Neural progenitor cell (in vitro differentiated cells): Measurements from ENCODE around the gene SERPINA10. TPM values are rescaled to one million over a fixed set of nuclear protein-coding genes. Genes with fewer than 3 reads are reported as not detected.

ENCODE experiments used
- DNase-seq: peaks from one replicate; pipeline ENCODE4 v3.0.0-alpha.2; 2016; ENCODE audit warnings: low spot score
- H2AFZ ChIP-seq: fragments of 200-600 bp; sonication (generic); replicated peaks from 2 replicates; pipeline ENCODE4 v1.6.1; 2016; ENCODE audit warnings: antibody characterized with exemption
- H3F3A ChIP-seq: fragments of 200-600 bp; sonication (generic); 2 replicates; pipeline ENCODE4 v1.6.1; 2016; ENCODE audit warnings: antibody characterized with exemption, low read depth
- H3K27ac ChIP-seq: fragments of 200-600 bp; sonication (generic); 2 replicates; pipeline ENCODE4 v1.5.1; 2016; ENCODE audit warnings: mild to moderate bottlenecking
- H3K27me3 ChIP-seq: fragments of 200-600 bp; sonication (generic); 2 replicates; pipeline ENCODE4 v1.6.1; 2016; ENCODE audit warnings: mild to moderate bottlenecking, moderate library complexity
- H3K36me3 ChIP-seq: fragments of 200-600 bp; sonication (generic); 2 replicates; pipeline ENCODE4 v1.5.1; 2016
- H3K4me1 ChIP-seq: fragments of 200-600 bp; sonication (generic); 2 replicates; pipeline ENCODE4 v1.6.1; 2016; ENCODE audit warnings: mixed run types
- H3K4me2 ChIP-seq: fragments of 200-600 bp; sonication (generic); 2 replicates; pipeline ENCODE4 v1.6.1; 2016
- H3K4me3 ChIP-seq: fragments of 200-600 bp; sonication (generic); 2 replicates; pipeline ENCODE4 v1.5.1; 2016
- H3K79me2 ChIP-seq: fragments of 200-600 bp; sonication (generic); 2 replicates; pipeline ENCODE4 v1.6.1; 2016; ENCODE audit warnings: low read depth
- H3K9ac ChIP-seq: fragments of 200-600 bp; sonication (generic); 2 replicates; pipeline ENCODE4 v1.6.1; 2016
- H3K9me3 ChIP-seq: fragments of 200-600 bp; sonication (generic); 2 replicates; pipeline ENCODE4 v1.5.1; 2016; ENCODE audit warnings: low read depth
- H4K20me1 ChIP-seq: fragments of 200-600 bp; sonication (generic); 2 replicates; pipeline ENCODE4 v1.6.1; 2016; ENCODE audit warnings: low read depth
- H3K27ac Mint-ChIP-seq: 3 replicates; pipeline ENCODE4 v1.8.0; 2021; ENCODE audit warnings: mixed read lengths
- H3K27me3 Mint-ChIP-seq: 2 replicates; pipeline ENCODE4 v1.8.0; 2022; ENCODE audit warnings: low read depth, mild to moderate bottlenecking, inconsistent platforms, moderate library complexity, mixed read lengths; ENCODE audit not compliant: insufficient read depth
- H3K36me3 Mint-ChIP-seq: 3 replicates; pipeline ENCODE4 v1.8.0; 2021; ENCODE audit warnings: mixed read lengths
- H3K4me1 Mint-ChIP-seq: 3 replicates; pipeline ENCODE4 v1.8.0; 2021; ENCODE audit warnings: mixed read lengths
- H3K4me3 Mint-ChIP-seq: 3 replicates; pipeline ENCODE4 v1.8.0; 2021; ENCODE audit warnings: mild to moderate bottlenecking, moderate library complexity, mixed read lengths
- H3K9me3 Mint-ChIP-seq: 3 replicates; pipeline ENCODE4 v1.8.0; 2020; ENCODE audit warnings: mixed read lengths
- CTCF ChIP-seq: fragments of 200-600 bp; sonication (generic); IDR thresholded peaks from 2 replicates; pipeline ENCODE4 v1.5.1; 2017; ENCODE audit warnings: antibody characterized with exemption, mild to moderate bottlenecking
- EZH2 ChIP-seq: fragments of 200-600 bp; sonication (generic); IDR thresholded peaks from 2 replicates; pipeline ENCODE4 v1.6.1; 2017; ENCODE audit warnings: antibody characterized with exemption, mild to moderate bottlenecking, moderate library complexity
- EZH2phosphoT487 ChIP-seq: fragments of 200-600 bp; sonication (generic); IDR thresholded peaks from 2 replicates; pipeline ENCODE4 v1.6.1; 2017; ENCODE audit warnings: antibody characterized with exemption
- total RNA-seq: library from RNA; depleted of rRNA; stranded (reverse); fragments of >200 nt; gene quantifications from 2 replicates; pipeline ENCODE4 v1.2.3, GENCODE V29; 2015; ENCODE audit warnings: low replicate concordance

Gene SERPINA10
- total RNA-seq, 1 donor from 2014 or later, result not detected

- H3K4me3 Mint-ChIP-seq, result no peak overlapping the region
- TF ChIP-seq CTCF (no peak), EZH2 (no peak), EZH2phosphoT487 (no peak)
- Histone ChIP-seq H3K36me3 (peaks cover 3% of the 10 kb centered on the region), H2AFZ (no peak overlapping the region), H3K27me3 (no peaks in the 10 kb centered on the region), H4K20me1 (no peaks in the 10 kb centered on the region), H3K27ac (no peak overlapping the region), H3K9me3 (no peaks in the 10 kb centered on the region), H3K4me1 (peaks cover 4% of the 10 kb centered on the region), H3K4me3 (no peak overlapping the region), H3K4me2 (no peak overlapping the region), H3K79me2 (no peaks in the 10 kb centered on the region), H3F3A (no peaks in the 10 kb centered on the region), H3K9ac (no peak overlapping the region)
- H3K27ac Mint-ChIP-seq, result no peak overlapping the region
- DNase-seq, result no peak
- H3K4me1 Mint-ChIP-seq, result peaks cover 3% of the 10 kb centered on the region
- no peaks in the 10 kb centered on the region for H3K27me3 Mint-ChIP-seq
- peaks cover 4% of the 10 kb centered on the region for H3K36me3 Mint-ChIP-seq
- H3K9me3 Mint-ChIP-seq, result no peaks in the 10 kb centered on the region
Observed at GRCh38 chr14:94244182-94244581, 48.9 kb downstream of the SERPINA10 start.

- Mint-ChIP-seq H3K9me3 (no peaks in the 10 kb centered on the region), H3K4me1 (peaks cover 3% of the 10 kb centered on the region), H3K27ac (no peak overlapping the region), H3K27me3 (no peaks in the 10 kb centered on the region), H3K36me3 (peaks cover 4% of the 10 kb centered on the region), H3K4me3 (no peak overlapping the region)
- no peaks in the 10 kb centered on the region for H4K20me1 ChIP-seq
- TF ChIP-seq EZH2 (no peak), CTCF (no peak), EZH2phosphoT487 (no peak)
- no peak overlapping the region for H2AFZ ChIP-seq
- peaks cover 3% of the 10 kb centered on the region for H3K36me3 ChIP-seq
- DNase-seq, result no peak
- H3K9ac ChIP-seq, result no peak overlapping the region
- no peaks in the 10 kb centered on the region for H3K27me3 ChIP-seq
- no peaks in the 10 kb centered on the region for H3K79me2 ChIP-seq
- no peak overlapping the region for H3K4me3 ChIP-seq
- H3K4me1 ChIP-seq, result peaks cover 4% of the 10 kb centered on the region
- H3K9me3 ChIP-seq, result no peaks in the 10 kb centered on the region
- no peaks in the 10 kb centered on the region for H3F3A ChIP-seq
- H3K4me2 ChIP-seq, result no peak overlapping the region
- no peak overlapping the region for H3K27ac ChIP-seq
Observed at GRCh38 chr14:94239406-94239805, 53.7 kb downstream of the SERPINA10 start.

- Mint-ChIP-seq H3K27ac (no peak overlapping the region), H3K4me3 (no peak overlapping the region), H3K9me3 (no peaks in the 10 kb centered on the region), H3K27me3 (no peaks in the 10 kb centered on the region), H3K36me3 (peaks cover 4% of the 10 kb centered on the region), H3K4me1 (no peaks in the 10 kb centered on the region)
- H3K4me1 ChIP-seq, result no peaks in the 10 kb centered on the region
- no peak for DNase-seq
- H3K79me2 ChIP-seq, result no peaks in the 10 kb centered on the region
- TF ChIP-seq EZH2 (no peak), CTCF (no peak), EZH2phosphoT487 (no peak)
- H3K9me3 ChIP-seq, result no peaks in the 10 kb centered on the region
- peaks cover 3% of the 10 kb centered on the region for H3K36me3 ChIP-seq
- H3K27me3 ChIP-seq, result no peaks in the 10 kb centered on the region
- H3K9ac ChIP-seq, result no peak overlapping the region
- no peak overlapping the region for H3K4me3 ChIP-seq
- H4K20me1 ChIP-seq, result no peaks in the 10 kb centered on the region
- no peaks in the 10 kb centered on the region for H3F3A ChIP-seq
- no peak overlapping the region for H2AFZ ChIP-seq
- H3K4me2 ChIP-seq, result no peak overlapping the region
- H3K27ac ChIP-seq, result no peak overlapping the region
Observed at GRCh38 chr14:94237983-94238382, 55.1 kb downstream of the SERPINA10 start.
